Stimulated activated CD4-positive, alpha-beta T cell treated with anti-CD3 and anti-CD28 coated beads, Interleukin-2, amount 100 ng/mL, for 4 hours (primary cell): ENCODE measurements around the gene NFYA.
A peak's percentile ranks its signal among the peaks of the same experiment; 100 is the strongest.

ENCODE experiments used
- DNase-seq: peaks from one replicate; pipeline ENCODE4 v3.0.0-alpha.2; 2020; ENCODE audit warnings: low read depth

Gene NFYA

DNA sequence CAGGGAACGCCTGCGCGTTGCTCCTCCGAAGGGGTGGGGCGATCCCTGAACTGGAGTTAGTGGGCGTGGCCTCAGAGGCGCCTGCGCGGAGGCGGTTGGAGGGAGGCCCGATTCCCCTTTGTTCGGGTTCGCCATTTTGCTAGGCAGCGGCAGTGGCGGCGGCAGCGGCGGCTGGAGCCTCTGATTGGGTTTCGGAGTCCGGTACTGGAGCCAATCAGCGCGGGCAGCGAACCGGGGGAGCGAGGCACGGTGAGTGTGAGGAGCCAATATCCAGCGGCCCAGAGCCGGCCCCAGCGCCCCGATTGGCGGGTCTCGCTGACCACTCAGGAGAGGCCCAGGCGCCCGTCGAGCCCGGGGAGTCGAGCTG is at the start of gene NFYA:
TSS of gene NFYA (plus strand) at position 139 of the 367 bp plus-strand sequence. CDS start 6,116 bp downstream, outside the sequence.
- peak; percentile 100 for DNase-seq

DNA sequence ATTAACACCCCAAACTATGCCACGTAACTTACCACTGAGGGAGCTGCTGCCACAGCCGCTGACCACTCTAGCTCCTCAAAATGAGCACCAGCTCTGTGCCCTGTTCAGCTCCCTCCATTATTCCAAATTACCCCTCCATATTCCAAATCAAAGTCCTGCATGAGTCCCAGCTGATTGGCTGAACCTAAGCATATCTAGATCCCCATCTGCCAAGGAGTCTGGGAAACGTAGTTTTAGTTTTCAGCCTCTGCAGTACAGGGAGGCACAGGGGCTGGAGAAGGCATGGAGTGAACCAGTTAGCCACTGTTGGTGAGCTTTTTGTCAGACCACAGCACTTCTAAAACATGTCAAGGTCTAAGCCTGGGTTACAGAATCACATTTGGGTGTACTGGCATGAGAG is 49.7 kb upstream of the NFYA start:
- no peak for DNase-seq

DNA sequence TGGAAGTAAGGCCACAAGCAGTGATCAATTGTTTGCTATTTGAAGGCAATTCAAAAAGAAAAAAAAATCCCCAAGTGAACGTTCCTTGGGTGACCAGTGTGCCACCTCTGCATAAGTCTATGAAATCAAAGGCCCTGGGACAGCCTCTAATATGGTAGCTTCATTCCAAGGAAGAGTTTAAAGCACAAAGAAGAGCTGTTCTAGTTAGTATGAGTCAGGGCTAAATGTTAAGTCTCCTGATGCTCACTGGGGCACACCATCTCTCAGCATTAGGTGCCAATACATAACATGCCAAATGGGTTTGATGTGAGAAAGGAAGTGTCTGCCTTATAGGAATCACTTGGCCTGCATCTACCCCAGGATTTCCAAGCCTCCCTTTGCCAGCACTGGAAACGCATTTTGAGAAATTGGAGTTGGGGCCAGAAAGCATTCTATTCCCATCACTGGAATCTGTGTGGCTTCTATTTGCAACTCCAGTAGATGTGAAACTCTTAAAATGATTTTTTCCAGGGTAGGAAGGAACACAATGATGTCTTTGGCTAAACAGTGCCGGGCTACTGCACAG is 46.7 kb upstream of the NFYA start:
- no peak for DNase-seq

DNA sequence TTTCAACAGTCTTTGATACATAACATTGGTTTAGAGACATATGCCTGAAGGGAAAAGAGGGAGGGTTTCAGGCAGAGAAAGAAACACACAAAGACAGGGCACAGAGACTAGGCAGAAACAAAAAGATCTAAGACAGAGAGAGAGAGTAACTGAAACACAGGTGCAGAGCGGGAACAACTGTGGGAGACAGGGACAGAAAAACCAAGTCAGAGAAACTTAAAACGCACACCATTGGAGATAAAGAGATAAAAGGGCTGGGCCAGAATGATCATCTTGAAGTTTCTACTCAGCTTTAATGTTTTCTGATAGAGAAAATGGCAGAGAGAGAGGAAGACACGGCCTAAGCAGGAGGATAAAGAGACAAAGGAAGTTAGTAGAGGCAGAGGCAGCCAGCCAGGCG is 45.5 kb upstream of the NFYA start:
- no peak for DNase-seq

DNA sequence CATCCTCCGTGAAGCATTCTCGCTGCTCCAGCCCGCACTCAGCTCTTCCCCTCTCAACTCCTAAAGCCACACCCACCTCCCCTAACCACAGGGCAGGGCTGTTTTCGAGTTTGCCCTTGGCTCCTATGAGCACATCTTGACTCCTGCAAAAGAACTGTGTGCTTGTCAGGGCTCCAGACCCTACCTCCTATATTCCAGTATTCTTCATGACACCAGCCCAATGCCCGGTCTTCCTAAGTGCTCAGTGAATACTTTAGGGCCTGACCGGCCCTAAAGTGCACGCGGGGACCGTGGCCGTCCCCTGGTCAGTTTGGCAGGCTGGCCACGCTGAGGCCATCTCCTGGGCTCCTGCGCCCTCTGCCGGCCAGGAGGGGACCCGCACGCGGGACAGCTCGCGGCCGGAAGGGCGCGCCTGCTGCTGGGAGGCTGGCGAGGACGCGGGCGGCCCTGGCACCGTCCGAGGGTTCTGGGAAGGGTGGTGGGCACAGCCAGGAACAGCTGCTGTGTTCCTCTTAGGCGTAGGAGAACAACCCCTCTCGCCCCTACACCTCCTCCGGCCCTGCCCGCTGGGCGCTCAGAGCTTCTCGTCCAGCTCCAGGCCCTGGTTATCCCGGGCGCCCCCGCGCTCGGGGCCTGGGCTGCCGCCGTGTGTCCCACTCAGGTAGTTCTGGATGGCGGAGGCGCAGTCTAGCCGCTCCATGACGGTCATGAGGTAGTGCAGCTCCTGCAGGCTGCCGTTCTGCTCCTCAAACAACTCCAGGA is 44.8 kb upstream of the NFYA start:
- DNase-seq: peak; percentile 46

DNA sequence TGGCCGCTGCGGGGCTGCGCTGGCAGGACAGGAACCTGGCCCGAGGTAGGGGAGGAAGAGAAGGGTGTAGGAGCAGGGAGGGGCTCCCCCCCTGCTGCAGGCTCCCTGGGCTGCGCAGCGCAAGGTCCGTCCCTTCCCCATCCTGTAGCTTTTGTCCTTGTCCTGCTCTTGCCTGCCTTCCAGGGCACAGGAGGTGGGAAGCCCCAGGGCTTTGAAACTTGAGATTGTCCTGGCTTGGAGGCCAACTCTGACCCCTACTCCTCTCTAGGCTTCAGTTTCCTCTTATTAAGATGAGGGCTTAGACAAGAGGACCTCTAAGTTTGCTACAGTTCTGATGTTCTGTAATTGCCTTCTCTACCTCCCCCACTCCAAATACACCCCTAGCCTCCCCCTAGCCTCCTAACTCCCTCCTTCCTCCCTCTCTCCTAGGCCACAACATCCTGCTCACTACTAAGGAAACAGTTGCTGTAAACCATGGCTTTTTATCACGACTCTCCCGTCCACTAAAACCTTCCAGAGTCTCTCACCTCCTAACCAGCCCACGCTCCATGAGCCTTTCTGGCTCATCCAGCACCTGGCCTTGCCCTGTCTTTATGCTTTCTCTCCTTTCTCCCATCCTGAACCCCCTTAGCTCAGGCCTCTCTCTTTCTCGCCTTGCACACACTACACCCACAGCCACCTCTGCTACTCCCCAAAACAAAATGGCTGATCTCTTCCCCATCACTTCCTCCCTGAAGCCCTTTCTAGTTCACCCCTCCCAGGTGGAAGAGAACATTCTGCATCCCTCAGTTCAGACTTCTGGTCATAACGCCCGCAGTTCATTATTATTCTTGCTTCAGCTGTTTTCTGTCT is 44.0 kb upstream of the NFYA start:
- DNase-seq: no peak

DNA sequence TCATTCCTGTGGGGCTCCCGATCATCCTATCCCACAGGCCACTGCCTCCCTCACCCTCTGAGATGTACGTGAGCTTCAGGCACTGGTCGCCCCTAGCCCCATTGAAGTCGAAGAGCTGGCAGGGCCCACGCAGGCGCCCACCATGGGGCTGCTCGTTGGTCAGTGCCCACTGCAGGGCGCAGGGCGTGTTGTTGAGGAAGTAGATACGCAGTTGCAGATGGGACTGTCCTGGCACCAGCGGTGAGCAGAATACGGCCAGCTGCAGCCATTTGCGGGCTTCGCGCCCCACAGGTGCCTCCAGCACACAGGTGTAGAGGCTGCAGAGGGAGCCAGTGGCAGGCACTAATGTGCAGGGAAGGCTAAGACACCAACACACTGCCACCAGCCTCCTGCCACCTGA is 39.9 kb upstream of the NFYA start:
- DNase-seq: no peak

DNA sequence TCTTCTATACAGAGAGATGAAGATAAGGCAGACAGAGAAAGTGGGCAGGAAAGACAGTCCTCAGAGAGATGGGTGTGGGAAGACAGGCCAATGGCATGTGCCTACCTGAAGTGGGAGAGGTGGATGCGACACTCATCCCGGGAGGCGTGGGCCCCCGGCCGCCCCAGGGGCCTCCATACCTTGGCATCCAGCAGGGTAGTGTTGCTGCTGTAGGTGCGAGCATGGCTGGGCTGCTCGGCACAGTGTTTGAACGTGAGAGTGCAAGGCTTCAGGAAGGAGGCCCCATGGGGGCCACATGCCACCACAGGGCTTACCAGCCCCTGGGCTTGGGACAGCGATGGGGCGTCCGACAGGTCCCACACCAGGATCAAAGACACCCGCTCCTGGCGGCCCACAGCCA is 39.0 kb upstream of the NFYA start:
- no peak for DNase-seq

DNA sequence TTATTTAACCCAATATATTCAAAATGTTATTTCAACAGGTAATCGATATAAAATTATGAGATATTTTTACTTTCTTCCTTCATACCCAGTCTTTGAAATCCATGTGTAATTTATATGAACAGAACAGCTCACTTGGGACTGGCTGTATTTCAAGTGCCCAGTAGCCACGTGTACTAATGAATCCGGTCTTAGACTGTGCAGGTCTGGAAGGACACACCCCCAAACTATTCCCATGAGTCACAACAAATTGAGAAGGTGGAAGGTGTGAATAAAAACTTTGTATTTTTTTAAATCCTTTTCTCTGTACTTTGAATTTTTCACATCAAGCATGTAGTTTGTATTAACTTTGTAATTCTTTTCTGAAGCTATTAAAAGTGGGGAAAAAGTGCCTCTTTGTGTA is 36.6 kb upstream of the NFYA start:
- no peak for DNase-seq

DNA sequence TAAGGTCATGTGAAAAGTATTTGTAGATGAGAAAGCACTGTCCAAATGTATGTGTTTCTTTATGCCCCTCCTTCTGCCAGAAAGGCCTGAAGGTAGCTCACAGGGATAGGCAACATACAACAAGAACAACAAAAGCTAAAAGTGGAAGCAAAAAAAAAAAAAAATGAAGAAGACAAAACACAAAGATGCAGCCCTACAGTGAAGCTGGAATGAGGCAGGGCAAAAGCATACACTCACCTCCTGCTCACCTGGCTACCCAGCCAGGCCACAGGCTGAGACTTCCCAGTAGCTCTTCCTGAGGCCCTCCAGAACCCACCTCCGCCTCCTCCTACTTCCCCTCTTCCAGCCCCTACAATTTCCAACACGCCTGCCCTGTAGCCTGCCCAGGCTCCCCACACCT is 36.2 kb upstream of the NFYA start:
- no peak for DNase-seq

DNA sequence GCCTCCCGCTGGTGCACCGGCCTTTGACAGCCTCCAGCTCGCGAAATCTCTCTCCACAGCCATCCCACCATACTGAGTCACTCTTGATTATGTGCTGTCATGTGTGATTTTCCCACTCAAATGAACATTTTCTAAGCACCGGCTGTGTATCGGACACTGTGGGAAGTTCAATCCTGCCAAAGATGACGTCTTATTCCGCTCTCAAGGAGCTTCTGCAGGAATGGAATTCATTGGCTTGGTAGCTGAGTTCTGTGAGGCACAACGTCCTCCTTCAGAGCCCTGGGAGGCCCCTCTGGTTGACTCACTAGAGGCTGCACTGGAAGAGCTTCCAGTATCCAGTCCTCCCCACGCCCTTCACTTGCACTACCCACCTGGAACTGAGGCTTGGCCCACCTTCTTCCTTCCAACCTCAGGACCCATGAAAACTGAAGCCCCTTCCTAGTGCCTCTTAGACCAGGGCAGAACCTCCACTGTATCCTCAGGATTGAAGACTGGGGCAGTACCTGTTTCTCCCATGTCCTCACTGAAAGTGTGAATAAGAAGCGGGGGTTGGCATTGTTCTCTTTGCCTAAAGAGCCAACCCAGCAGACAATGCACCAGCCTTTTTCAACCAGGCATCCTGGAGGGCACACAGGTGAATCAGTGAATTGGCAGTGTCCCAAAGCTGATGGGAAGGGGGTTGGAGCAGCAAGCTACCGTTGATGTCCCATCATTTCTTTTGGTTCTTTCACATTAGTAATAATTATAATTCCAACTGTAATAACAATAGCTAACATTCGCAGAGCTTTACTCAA is 35.5 kb upstream of the NFYA start:
- DNase-seq: no peak

DNA sequence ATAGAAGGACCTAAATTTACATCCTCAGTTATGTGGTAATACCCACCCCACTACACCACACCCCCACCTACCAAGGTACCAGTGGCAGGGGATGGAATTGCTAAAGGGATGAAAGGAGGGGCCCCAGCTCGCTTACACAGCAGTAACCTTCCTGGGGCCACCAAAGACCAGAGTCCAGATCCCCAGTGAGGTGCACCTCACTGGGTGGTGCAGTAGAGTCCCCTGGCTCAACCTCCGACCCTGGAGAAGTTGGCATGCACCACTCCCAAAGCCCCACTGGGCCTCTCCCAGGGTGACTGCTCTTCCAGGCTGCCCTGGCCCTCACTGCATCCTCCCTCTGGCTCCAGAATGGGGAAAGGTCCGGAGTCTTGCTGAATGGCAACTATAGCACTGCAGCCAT is 34.6 kb upstream of the NFYA start:
- no peak for DNase-seq

DNA sequence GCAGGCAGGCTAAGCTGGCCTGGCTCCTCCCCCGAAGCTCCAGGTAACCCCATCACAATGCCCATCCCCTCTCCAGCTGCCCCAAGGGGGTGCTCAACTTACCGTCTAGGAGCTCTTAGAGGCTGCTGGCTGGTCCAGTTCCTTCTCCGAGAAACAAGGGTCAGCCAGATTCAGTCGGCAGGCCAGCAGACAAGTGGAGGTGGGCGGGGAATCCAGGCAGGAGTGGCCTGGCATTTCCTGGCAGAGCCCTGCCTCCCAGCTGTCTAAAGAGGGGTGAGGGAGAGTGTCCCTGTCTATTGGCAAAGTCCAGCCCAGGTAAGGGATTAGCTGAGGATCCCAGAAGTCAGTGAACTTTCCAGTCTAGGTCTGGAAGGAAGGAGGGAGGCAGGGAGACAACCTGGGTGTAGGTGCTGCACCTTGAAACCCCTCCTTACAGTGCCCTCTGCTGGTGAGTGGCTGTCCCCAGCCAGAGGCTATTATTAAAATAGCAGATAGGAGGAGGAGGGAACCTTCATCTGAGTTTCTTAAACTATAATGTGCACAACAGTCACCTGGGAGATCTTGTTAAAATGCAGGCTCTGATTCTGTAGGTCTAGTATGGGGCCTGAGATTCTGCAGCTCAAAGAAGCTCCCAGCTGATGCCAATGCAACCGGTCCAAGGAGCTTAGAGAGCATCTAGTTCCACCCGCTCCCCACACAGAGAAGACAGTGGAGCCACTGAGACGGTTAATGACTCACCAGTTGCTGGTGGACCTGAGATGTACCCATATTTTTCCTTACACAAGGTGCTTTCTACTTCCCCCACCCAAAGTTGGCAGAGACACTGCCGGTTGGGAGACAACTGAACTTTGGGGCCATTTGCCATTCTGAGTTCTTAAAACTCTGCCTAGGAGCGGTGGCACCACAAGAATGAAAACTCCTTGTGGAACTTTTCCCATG is 33.4 kb upstream of the NFYA start, which contains the start of gene UNC5CL:
TSS of gene UNC5CL (minus strand) at position 162 of the 939 bp plus-strand sequence. CDS start 4,147 bp downstream, outside the sequence.
- DNase-seq: peak; percentile 38

DNA sequence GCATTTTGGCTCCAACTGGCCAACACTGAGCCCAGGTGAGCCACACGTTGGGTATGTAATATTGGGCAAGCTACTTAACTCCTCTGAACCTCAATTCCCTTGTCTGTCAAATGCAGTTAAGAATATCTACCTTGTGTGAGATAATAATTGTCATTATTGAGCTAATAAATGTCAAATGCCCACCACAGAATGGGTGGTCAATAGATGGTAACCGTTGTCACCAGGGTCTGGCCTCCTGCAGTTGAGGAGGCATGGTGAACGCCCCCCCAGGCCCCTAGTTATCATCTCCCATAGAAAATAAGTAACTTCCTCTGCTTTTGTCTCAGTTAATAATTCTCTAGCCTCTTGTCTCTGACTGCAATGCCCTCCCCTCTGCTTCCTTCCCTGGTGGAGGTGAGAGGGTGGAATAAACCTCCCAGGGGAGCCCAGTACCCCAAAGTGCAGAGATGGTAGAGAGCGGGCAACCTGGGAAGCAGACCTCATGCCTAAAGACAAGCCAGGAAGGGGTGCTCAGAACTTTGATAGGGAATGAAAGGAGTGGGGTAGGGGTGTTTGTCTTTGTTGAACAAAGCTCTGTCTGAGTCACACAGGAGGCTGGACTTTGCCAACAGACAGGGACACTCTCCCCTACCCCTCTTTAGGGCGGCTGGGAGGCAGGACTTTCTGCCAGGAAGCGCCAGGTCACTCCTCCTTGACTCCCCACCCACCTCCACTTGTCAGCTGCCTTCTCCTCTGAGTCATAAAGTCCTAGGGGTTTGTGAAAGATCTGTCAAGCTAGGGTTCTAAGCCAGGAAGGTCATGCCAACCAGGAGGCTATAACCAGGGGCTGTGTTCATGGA is 32.5 kb upstream of the NFYA start:
- DNase-seq: no peak

DNA sequence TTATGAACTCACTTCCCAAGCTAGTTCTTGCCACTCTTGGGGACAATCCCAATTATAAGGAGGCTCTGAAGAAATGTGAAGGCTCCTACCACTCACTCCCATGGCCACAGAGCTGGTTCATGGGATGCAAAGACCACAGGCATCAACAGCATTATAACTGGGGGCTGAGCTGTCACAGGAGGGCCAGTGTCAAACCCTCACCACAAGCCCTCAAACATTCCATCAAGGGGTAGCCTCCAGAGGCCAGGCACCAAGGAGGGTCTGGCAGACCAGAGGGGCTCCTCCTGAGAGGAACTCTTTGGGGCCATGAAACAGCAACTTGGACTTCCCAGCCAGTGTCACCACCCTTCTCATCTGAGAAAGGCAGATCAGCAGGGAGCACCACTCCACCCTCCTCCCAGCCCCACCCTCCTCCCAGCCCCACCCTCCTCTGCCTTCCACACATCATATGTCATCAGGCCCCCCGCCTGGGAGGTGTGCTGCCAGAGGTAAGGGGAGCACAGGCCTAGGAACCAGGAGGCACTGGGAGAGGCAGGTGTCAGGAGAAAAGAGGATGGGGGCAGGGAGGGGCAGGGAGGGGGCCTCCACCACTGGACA is 31.7 kb upstream of the NFYA start:
- DNase-seq: no peak

DNA sequence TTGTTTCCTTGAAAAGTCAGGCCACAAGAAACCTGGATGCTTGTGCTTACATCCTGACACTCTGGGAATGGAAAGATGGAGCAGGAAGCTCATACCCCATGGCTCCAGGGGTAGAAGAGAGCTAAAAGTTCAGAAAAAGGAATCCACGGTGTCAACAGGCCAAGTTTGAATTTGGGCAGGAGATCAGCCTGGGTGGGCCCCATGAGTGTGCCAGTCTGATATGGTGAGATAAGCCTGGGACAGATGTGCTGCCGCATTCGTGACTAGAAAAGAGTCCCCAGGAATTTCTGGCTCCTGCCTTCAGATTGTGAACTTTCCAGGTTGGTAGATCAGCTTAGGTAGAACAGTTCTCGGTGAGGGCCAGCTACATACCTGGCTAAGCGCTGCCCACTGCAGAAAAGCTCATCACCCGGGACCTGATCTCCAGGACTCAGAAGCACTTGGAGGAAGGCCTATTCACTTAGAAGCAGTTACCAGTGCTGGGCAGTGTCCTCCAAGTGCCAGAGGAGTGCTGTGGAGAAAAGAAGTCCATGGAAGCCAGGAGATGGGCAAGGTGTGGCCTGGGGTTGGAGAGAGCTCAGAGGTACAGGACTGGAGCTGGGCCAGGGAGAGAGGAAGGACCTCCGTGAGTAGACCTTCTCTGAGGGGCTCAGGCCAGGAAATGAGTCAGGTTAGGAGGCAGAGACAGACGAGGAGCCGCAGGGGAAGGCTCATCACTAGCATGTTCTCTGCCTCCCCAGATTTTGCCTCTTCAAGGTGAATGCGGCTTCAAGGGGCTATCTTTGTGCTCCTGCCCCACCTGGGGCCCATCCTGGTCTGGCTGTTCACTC is 30.3 kb upstream of the NFYA start, which contains the start of gene TSPO2:
TSS of gene TSPO2 (plus strand) at position 242 of the 830 bp plus-strand sequence. CDS start at position 761, 519 bp downstream.
- no peak for DNase-seq

DNA sequence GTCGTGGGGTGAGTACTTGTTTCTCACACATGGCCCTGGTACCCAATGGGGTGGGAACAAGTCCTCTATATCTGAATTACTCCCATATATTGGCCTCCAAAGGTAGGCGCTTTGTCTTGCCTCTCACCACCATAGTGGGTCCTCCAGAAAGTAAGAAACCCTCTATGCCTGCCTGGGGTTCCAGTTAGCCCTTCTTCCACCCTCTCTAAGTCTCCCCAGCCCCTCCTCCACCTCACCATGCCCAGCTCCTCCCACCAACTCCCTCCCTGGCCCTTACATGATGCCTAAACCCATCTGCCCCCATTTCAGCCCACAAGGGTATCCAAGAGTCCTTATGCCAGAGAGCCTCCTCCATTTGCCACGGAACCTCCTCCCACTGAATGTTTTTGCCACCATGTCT is 29.6 kb upstream of the NFYA start:
- no peak for DNase-seq

DNA sequence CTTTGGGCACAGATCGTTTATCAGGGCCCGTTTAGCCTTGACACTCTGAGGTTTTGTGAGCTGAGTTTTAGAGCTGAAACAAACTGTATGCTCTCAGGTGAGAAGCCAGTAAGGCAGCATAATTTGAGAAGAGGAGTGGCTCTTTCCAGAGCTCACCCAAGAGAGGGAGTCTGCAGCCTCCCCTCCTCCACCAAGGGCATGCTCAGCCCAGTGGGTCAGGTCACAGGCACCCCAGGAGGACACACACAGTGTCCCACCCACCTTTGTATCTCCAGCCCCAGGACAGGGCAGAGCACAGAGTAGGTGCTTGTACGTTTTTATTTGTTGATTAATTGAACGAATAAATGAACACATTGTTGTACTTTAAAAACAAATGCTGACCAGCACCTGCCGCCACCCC is 27.1 kb upstream of the NFYA start:
- DNase-seq: no peak

DNA sequence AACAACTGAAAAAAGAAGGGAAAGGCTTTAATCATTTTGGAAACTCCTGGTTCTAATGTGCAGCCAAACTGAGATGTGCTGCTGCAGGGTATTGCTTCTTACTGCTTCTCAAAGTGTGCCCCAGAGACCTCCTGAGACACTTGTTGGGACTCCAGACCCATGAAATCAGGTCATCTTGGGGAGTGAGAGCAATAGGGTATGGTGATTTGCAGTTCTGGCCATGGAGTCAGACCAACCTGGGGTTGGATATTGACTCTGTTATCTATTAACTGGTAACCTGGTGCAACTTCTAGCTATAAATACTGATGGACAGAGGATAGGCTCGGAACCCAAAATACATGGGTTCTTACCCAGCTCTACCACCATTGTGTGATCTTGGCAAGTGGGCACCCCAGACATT is 26.7 kb upstream of the NFYA start:
- DNase-seq: no peak
